ENCODE measurements around the gene KRTAP19-3.

Gene KRTAP19-3

GRCh38 chr21:30447056-30447455 is 44.8 kb downstream of the KRTAP19-3 start:
- no peak overlapping the region for H3K9ac ChIP-seq (ENCODE audit: low read depth, low read length, poor library complexity, severe bottlenecking)
- H2AFZ ChIP-seq (ENCODE audit: low read length): no peak overlapping the region
- H3K79me2 ChIP-seq (ENCODE audit: insufficient read depth, low read length): no peaks in the 10 kb centered on the region
- no peaks in the 10 kb centered on the region for H4K20me1 ChIP-seq (ENCODE audit: insufficient read depth, low read length, poor library complexity, severe bottlenecking)
- H3K36me3 ChIP-seq (ENCODE audit: insufficient read depth, low read length): no peaks in the 10 kb centered on the region
- no peaks in the 10 kb centered on the region for H3K9me3 ChIP-seq (ENCODE audit: insufficient read depth, low read depth, low read length)
- H3K9me2 ChIP-seq (replicated peaks; ENCODE audit: low read depth, low read length): no peaks in the 10 kb centered on the region
- H3F3A ChIP-seq (ENCODE audit: low read depth): no peaks in the 10 kb centered on the region
- no peak for TF ChIP-seq CTCF (conservative IDR thresholded peaks at IDR 0.05; ENCODE audit: low read length)
- no peak overlapping the region for H3K4me3 ChIP-seq (ENCODE audit: low read length, poor library complexity, severe bottlenecking)
- no peaks in the 10 kb centered on the region for H3K27me3 ChIP-seq (ENCODE audit: insufficient read depth, low read length, poor library complexity, severe bottlenecking)
- H3K4me2 ChIP-seq (ENCODE audit: low read depth, low read length, poor library complexity, severe bottlenecking): no peak overlapping the region
- no peaks in the 10 kb centered on the region for H3K4me1 ChIP-seq (ENCODE audit: insufficient read depth, low read length, poor library complexity, severe bottlenecking)

DNA sequence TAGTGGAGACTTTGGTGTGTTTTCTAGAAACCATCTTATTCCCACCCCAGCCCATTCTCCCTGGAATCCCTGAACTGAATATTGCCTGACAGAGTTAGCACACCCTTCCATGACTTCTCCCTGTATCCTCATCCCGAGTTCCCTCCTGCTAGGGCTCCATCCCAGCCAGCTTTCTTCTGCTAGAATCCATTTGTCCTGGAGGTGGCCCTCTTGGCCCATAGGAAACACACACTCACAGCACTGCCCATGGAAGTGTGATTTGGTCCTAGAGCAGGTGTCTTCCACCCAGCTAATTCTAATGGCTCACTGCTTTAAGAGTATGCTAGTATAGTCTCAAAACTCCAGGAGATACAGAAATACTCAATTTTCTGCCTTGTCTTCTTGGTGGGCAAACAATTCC is 47.6 kb downstream of the KRTAP19-3 start:
- Histone ChIP-seq H3K9me2 (replicated peaks; ENCODE audit: low read depth, low read length) (no peaks in the 10 kb centered on the region), H3K27me3 (ENCODE audit: insufficient read depth, low read length, poor library complexity, severe bottlenecking) (no peaks in the 10 kb centered on the region), H4K20me1 (ENCODE audit: insufficient read depth, low read length, poor library complexity, severe bottlenecking) (no peaks in the 10 kb centered on the region), H3K36me3 (ENCODE audit: insufficient read depth, low read length) (no peaks in the 10 kb centered on the region), H3K4me3 (ENCODE audit: low read length, poor library complexity, severe bottlenecking) (no peak overlapping the region), H3K4me2 (ENCODE audit: low read depth, low read length, poor library complexity, severe bottlenecking) (no peak overlapping the region), H2AFZ (ENCODE audit: low read length) (no peak overlapping the region), H3F3A (ENCODE audit: low read depth) (no peaks in the 10 kb centered on the region), H3K4me1 (ENCODE audit: insufficient read depth, low read length, poor library complexity, severe bottlenecking) (no peaks in the 10 kb centered on the region), H3K9ac (ENCODE audit: low read depth, low read length, poor library complexity, severe bottlenecking) (no peak overlapping the region), H3K9me3 (ENCODE audit: insufficient read depth, low read depth, low read length) (no peaks in the 10 kb centered on the region), H3K79me2 (ENCODE audit: insufficient read depth, low read length) (no peaks in the 10 kb centered on the region)
- TF ChIP-seq EZH2phosphoT487 (IDR thresholded peaks at IDR 0.05; ENCODE audit: borderline replicate concordance) (no peak), CTCF (conservative IDR thresholded peaks at IDR 0.05; ENCODE audit: low read length) (no peak)

DNA sequence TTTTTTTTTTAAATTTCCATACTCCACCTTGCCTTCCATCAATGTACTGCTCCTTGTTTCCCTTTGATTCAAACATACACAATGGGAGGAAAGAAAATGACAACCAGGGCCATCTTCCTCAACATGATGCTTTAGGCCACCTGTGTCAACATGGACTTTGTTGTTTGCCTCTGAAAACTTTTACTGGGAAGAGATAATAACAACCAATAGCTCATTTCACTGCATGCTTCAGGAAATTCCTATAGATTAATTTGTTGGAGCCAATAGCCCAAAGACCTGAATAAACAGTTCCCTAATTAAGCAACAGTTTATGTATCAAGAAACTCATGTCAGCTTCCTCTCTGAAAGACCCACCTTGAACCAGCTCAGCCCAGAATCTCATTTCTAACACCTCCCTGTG is 48.6 kb downstream of the KRTAP19-3 start:
- no peaks in the 10 kb centered on the region for H3K9me2 ChIP-seq (replicated peaks; ENCODE audit: low read depth, low read length)
- H3K36me3 ChIP-seq (ENCODE audit: insufficient read depth, low read length): no peaks in the 10 kb centered on the region
- TF ChIP-seq CTCF (conservative IDR thresholded peaks at IDR 0.05; ENCODE audit: low read length) (no peak), EZH2phosphoT487 (IDR thresholded peaks at IDR 0.05; ENCODE audit: borderline replicate concordance) (no peak)
- no peak overlapping the region for H3K9ac ChIP-seq (ENCODE audit: low read depth, low read length, poor library complexity, severe bottlenecking)
- no peak overlapping the region for H3K4me3 ChIP-seq (ENCODE audit: low read length, poor library complexity, severe bottlenecking)
- H3K27me3 ChIP-seq (ENCODE audit: insufficient read depth, low read length, poor library complexity, severe bottlenecking): no peaks in the 10 kb centered on the region
- no peak overlapping the region for H3K4me2 ChIP-seq (ENCODE audit: low read depth, low read length, poor library complexity, severe bottlenecking)
- no peak overlapping the region for H2AFZ ChIP-seq (ENCODE audit: low read length)
- no peaks in the 10 kb centered on the region for H3F3A ChIP-seq (ENCODE audit: low read depth)
- H3K9me3 ChIP-seq (ENCODE audit: insufficient read depth, low read depth, low read length): no peaks in the 10 kb centered on the region
- no peaks in the 10 kb centered on the region for H3K4me1 ChIP-seq (ENCODE audit: insufficient read depth, low read length, poor library complexity, severe bottlenecking)
- no peaks in the 10 kb centered on the region for H3K79me2 ChIP-seq (ENCODE audit: insufficient read depth, low read length)
- H4K20me1 ChIP-seq (ENCODE audit: insufficient read depth, low read length, poor library complexity, severe bottlenecking): no peaks in the 10 kb centered on the region
